Measurements from ENCODE around the gene MBOAT2. TPM values are rescaled to one million over a fixed set of nuclear protein-coding genes. Genes with fewer than 3 reads are reported as not detected.

The MBOAT2 gene
- total RNA-seq, 1 experiment from 2014 or later: 34.8 TPM

DNA sequence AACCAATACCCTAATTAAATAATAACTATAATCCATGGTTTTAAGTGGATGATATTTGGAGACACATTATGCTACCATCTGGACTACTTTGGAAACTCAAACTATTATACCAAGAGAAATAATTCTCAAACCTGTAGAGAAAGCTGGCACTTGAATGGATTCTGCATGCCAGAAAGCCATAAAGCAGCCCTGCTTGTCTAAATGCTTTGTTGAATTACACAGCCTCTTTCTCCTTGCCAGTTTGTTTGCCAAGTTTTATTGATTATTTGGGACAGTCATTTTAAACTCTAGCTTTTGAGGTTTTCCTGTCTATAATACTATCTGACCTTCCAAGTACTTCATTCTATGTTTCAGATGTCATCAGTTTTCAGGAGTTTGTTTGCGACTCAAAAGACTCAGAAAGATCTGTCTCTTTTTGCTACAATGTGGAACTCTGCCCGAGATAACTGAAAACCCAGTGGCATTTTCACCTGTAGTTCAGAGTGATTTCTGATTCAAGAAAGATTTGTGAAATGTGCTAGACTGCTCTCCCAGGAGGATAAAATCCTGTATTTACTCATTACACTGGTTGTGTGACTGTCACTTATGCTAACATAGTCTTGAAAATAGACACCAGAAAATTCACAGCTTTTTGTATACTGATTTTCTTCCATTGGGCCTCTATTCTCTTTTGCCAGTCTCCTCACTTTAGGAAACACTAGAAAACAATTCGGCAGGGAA, 29.2 kb upstream of the MBOAT2 start:
- no peak for DNase-seq (ENCODE audit: low read depth, low spot score)
- Histone ChIP-seq H3K4me3 (ENCODE audit: low read depth in 2 of 2, low read length in 2 of 2) (no peak overlapping the region), H3K4me1 (ENCODE audit: control insufficient read depth, insufficient read depth, low read length) (peaks cover 18% of the 10 kb centered on the region; the same call in 1 of the 2 replicates), H3K36me3 (ENCODE audit: control insufficient read depth, insufficient read depth, low read length) (no peaks in the 10 kb centered on the region), H3K27ac (ENCODE audit: low read length) (peak overlapping the region; percentile 3; the same call in 1 of the 2 replicates), H3K27me3 (ENCODE audit: control insufficient read depth, insufficient read depth, low read length) (no peaks in the 10 kb centered on the region; the same call in 1 of the 2 replicates), H3K9me3 (ENCODE audit: control insufficient read depth, insufficient read depth, low read depth, low read length) (no peaks in the 10 kb centered on the region)
- ATAC-seq: no peak
- in situ Hi-C loops (cut with HindIII; ENCODE audit: low pct_unique_long_range_greater_than_20kb, low sequenced_read_pairs): no loop called here
- ChIA-PET POLR2A (no interaction called here), CTCF (no interaction called here)
- intact Hi-C loops (cut with micrococcal nuclease; ENCODE audit: unreplicated experiment): no loop called here
- BruUV-seq (replicated peaks): no TSS peak
- no peak for TF ChIP-seq TCF7L2 (IDR thresholded peaks at IDR 0.05; ENCODE audit: low read depth, low read length)

DNA sequence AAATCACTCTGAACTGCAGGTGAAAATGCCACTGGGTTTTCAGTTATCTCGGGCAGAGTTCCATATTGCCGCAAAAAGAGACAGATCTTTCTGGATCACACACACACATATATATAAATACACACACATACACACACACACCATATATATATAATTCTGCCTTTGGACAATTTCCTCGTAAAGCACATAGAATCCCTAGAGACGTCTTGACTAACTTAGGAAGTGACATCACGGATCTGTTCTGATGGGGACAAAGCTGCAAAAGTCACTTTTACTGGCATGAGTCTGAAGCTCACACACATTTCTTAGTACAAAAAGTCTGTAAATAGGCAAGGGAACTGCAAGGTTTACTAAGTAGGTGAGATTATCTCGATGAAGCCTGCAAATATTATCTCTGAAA, 28.6 kb upstream of the MBOAT2 start:
- intact Hi-C loops (cut with micrococcal nuclease; ENCODE audit: unreplicated experiment): no loop called here

More for the DNA sequence above, 28.6 kb upstream of the MBOAT2 start:
- peaks cover 18% of the 10 kb centered on the region; the same call in 1 of the 2 replicates for H3K4me1 ChIP-seq (ENCODE audit: control insufficient read depth, insufficient read depth, low read length)
- no peak for TF ChIP-seq SIN3A (IDR thresholded peaks at IDR 0.05; ENCODE audit: borderline replicate concordance, insufficient read depth, low read depth, low read length)
- TF ChIP-seq TCF7L2 (IDR thresholded peaks at IDR 0.05; ENCODE audit: low read depth, low read length): no peak
- no peak for TF ChIP-seq POLR2AphosphoS5 (IDR thresholded peaks at IDR 0.05; ENCODE audit: low read depth, low read length)
- TF ChIP-seq, protein P1, sequence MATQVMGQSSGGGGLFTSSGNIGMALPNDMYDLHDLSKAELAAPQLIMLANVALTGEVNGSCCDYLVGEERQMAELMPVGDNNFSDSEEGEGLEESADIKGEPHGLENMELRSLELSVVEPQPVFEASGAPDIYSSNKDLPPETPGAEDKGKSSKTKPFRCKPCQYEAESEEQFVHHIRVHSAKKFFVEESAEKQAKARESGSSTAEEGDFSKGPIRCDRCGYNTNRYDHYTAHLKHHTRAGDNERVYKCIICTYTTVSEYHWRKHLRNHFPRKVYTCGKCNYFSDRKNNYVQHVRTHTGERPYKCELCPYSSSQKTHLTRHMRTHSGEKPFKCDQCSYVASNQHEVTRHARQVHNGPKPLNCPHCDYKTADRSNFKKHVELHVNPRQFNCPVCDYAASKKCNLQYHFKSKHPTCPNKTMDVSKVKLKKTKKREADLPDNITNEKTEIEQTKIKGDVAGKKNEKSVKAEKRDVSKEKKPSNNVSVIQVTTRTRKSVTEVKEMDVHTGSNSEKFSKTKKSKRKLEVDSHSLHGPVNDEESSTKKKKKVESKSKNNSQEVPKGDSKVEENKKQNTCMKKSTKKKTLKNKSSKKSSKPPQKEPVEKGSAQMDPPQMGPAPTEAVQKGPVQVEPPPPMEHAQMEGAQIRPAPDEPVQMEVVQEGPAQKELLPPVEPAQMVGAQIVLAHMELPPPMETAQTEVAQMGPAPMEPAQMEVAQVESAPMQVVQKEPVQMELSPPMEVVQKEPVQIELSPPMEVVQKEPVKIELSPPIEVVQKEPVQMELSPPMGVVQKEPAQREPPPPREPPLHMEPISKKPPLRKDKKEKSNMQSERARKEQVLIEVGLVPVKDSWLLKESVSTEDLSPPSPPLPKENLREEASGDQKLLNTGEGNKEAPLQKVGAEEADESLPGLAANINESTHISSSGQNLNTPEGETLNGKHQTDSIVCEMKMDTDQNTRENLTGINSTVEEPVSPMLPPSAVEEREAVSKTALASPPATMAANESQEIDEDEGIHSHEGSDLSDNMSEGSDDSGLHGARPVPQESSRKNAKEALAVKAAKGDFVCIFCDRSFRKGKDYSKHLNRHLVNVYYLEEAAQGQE (IDR thresholded peaks at IDR 0.05; ENCODE audit: insufficient read depth in 1 of 2, low read depth in 2 of 2, low read length in 1 of 2): no peak
- TF ChIP-seq, protein P2, sequence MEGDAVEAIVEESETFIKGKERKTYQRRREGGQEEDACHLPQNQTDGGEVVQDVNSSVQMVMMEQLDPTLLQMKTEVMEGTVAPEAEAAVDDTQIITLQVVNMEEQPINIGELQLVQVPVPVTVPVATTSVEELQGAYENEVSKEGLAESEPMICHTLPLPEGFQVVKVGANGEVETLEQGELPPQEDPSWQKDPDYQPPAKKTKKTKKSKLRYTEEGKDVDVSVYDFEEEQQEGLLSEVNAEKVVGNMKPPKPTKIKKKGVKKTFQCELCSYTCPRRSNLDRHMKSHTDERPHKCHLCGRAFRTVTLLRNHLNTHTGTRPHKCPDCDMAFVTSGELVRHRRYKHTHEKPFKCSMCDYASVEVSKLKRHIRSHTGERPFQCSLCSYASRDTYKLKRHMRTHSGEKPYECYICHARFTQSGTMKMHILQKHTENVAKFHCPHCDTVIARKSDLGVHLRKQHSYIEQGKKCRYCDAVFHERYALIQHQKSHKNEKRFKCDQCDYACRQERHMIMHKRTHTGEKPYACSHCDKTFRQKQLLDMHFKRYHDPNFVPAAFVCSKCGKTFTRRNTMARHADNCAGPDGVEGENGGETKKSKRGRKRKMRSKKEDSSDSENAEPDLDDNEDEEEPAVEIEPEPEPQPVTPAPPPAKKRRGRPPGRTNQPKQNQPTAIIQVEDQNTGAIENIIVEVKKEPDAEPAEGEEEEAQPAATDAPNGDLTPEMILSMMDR (IDR thresholded peaks at IDR 0.05): no peak
- no TSS peak for BruUV-seq (replicated peaks)
- in situ Hi-C loops (cut with HindIII; ENCODE audit: low pct_unique_long_range_greater_than_20kb, low sequenced_read_pairs): no loop called here
- DNase-seq (ENCODE audit: low read depth, low spot score) (no peak), ATAC-seq (no peak)
- no peak overlapping the region for H3K27ac ChIP-seq (ENCODE audit: low read length)
- H3K4me3 ChIP-seq (ENCODE audit: low read depth in 2 of 2, low read length in 2 of 2): no peak overlapping the region
- no peaks in the 10 kb centered on the region for H3K36me3 ChIP-seq (ENCODE audit: control insufficient read depth, insufficient read depth, low read length)
- ChIA-PET POLR2A (no interaction called here), CTCF (no interaction called here)
- no peaks in the 10 kb centered on the region; the same call in 1 of the 2 replicates for H3K27me3 ChIP-seq (ENCODE audit: control insufficient read depth, insufficient read depth, low read length)
- H3K9me3 ChIP-seq (ENCODE audit: control insufficient read depth, insufficient read depth, low read depth, low read length): no peaks in the 10 kb centered on the region

Measured in Panc1 (cell line).